CD4-positive, alpha-beta T cell treated with Interleukin-1 beta for 1 hour (primary cell): ENCODE measurements around the gene SERINC1.
A peak's percentile ranks its signal among the peaks of the same experiment; 100 is the strongest.
"Not testable (repeated sequence)": the region's sequence is repeated elsewhere in the genome, so short reads cannot be mapped to it uniquely, and the experiment has no call there.

ENCODE experiments used
- DNase-seq, 2 donors: peaks; one replicate each; pipeline ENCODE4 v3.0.0-alpha.2; 2020 to 2022

SERINC1 gene

DNA sequence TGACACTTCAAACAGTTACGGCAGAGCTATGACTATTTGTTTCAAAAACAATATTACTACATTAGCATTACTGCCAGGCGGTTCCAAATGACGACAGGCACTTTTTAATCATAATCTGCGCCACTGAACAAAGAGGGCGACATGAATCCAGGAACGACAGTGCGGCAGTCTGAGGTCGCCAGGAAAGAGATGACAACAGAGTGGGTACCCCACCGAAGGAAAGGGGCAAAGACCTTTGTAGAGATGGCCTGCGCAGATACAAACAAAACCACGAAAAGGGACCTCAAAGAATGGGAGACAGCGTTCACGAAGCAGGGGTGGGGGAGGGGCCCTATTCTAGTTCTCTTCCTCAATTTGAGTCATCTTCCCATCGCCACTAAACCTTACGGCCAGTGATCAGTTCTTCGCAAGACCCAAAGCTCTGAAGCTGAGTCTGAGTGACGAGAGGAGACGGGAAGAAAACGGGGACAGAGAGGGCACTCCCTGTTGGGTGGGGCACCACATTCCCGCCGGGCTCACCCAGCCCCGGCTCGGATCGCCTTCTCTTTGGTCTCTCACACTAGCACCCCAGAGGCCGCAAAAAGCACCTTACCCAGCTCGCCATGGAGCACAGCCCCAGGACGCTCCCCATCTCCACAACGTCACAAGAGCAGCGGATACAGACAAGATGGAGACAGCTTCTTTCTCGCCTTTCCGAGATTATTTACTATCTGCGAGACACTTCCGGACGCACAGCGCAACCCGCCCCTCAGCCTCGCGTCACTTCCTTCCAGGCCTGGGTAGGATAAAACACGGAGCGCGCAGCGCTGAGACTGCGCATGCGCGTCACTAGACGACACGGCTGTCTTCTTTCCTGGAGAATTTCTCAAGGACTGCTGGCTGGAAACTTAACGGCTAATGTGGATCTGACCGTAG, at the start of gene SERINC1:
Gene SERINC1, minus strand, starts transcription at position 701 of the 915 bp plus-strand sequence. Its CDS starts 70 bp downstream, at position 631.
- peak; percentile 93 to 94 for DNase-seq

DNA sequence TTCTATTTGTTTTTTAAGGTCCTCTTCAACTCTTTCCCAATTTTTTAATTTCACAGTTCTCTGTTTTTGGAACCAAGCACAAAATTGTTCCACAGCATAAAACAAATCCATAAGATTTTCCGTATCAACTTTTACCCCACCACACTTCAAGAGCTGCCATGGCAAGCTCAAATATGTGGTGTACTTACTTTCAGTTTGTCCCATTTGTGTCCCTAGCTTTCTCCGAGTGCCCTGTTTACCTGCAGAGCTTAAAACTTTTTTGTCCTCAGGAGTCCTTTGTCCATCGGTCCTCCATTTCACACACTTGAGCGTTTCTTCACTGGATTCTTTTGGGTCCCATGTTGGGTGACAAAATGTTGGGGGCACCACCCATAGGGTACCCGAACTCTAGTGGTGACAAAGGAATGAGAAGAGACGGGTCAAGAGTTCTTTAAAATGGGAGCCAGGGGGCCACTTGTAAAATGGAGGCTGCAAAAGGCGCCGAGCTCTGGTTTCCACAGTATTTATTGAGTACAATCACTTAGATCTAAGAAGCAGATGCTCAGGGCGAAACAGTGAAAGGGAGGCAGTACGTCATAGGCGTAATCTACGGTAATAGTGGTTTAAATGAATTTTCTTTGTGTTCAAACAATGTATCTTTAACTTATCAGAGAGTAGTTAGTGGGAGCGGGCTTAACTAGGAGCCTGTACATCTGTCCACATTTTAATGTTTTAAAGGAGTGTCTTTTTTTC, 39.8 kb upstream of the SERINC1 start:
- DNase-seq: no peak

DNA sequence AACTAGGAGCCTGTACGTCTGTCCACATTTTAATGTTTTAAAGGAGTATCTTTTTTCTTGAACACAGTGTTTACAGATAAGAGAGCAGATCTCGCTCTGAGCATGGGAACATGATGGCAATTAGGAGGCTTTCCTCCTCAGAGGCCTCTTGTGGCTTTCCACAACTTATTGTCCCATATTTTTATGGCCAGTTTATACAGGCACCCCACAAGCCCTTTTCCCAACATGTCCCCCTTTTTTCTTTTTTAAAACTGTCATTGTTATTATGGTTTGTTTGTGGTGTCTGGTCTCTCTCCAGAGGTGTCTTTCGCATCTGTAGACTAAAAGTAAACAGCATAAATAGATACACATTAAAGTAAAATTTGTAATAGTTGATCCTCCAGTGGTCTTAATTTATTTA, 33.6 kb upstream of the SERINC1 start:
- DNase-seq: not testable (repeated sequence)

DNA sequence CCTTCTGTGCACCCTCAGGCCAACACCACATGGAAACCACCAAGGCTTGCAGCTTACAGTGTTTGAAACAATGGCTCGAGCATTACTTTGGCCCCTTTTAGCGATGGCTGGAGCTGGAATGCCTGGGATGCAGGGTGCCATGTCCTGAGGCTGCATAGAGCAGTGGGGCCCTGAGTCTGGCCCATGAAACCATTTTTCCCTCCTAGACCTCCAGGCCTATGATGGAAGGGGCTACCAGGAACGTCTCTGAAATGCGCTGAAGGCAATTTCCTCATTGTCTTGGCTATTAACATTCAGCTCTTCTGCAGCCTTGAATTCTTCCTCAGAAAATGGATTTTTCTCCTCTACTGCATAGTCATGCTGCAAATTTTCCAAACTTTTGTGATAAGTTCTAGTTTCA, 29.9 kb upstream of the SERINC1 start:
- DNase-seq: no peak

DNA sequence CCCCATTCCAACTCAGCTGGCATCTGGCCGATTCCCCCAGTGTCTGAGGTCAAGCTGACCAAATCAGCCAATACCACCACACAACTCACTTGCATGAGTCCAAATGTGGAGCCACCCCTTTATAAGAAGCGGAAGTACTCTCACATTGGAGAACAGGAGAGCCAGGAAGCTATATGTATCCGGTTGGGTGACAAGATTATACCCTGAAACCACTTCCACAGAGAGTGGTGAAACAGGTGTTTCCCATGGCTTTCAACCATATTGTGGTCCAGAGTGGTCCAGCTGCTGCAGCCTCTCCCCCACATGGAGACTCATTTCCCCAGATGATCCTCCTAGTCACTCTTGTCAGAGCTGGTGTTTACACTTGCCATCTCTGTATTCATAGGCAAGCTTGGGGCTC, 24.0 kb upstream of the SERINC1 start:
- no peak for DNase-seq

DNA sequence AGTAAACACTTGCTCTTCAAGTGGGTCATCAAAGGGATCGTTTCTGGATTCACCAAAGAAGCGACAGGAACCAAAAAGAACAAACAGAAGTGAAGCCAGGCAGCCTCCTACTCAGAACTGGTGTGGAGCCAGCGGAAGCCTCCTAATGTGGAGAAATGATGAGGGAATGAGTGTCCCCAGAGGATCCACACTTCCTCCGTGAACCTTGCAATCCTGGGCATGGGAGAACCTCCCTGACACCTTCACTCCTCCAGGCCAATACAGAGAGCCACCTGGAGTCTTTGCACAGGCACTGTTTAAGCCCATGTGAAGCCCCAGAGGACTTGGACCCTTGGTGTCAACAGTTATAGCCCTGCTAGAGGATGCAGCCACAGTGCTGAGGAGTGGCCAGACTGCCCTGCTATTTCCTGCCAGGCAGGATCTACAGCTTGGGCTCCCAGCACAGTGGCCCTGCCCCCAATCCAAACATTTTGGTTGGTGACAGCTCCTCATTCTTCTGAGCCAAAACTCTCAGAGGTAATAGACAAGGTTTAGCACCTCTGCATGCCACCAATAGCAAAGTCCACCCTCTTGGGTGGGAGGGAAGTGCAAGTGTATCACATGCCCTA, 23.2 kb upstream of the SERINC1 start:
- no peak for DNase-seq

DNA sequence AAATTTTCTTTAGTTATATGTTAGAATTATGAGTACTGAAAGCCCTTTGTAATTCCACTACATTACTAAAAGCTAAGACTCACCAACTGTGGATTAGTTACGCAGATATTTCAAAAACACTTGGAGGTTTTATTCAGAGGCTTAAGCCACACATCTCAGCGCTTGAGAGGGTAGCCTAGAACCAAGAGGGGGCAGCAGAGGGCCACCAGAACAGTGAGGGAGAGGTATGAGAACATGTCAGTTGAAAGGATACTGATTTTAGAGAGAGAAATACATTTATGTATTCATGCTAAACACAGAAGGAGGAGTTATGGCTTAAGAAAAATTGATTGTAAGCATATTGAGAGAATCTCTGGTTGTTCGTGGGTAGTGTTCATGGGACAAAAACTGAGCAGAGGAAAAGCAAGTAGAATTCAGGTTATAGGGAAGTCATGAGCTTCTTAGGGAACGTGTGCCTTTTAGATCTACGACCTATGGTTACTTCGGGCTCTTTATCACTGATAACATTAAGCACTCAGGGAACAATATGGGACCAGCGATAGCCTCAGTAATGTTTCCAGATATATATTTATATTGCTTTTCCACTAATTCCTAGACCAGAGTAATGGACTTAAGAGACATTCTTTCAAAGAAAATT, 20.4 kb upstream of the SERINC1 start:
- peak; percentile 65 to 69 for DNase-seq

DNA sequence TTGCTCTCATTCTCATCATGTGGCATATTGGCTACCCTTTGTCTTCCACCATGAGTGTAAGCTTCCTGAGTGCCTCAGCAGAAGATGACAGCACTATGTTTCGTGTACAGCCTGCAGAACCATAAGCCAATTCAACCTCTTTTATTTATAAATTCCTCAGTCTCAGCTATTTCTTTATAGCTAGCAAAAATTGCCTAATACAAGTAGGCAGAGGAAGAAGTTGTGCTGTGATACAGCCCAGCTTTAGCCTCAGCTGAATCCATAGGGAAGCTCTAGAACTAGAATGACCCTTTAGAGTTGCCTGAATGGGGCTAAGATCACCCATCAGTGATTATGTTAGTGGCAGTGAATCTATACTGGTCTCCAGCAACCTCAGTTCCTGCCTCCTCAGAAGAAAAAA, 19.0 kb upstream of the SERINC1 start:
- DNase-seq: no peak

DNA sequence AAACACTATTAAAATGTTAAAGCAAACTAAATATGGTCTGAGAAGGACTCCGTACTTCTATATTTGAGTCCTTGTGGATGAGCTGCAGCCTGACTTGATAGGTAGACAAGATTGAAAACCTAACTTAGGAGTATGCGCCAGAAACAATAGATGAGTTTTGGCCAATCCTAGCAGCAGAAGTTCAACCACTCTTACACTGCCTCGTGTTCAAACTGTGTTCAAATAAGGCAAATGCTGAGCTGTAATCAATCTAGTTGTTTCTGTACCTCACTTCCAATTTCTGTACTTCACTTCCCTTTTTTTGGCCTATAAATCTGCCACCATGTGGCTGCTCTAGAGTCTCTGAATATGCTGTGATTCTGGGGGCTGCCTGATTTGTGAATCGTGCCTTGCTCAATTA, 13.2 kb upstream of the SERINC1 start:
- DNase-seq: no peak

DNA sequence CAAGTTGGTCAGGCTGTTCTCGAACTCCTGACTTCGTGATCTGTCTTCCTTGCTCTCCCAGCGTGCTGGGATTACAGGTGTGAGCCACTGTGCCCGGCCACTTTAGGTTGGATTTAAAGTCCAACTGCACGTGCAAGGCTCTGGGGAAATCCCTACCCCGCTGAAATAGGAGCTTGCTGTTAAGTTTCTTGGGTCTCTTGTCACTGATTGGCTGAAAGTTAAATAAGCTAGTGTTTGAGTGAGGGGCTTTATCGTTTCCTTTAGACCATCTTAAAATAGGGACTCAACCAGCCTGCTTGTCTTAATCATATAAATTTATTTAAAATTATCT, 11.1 kb upstream of the SERINC1 start:
- no peak for DNase-seq

DNA sequence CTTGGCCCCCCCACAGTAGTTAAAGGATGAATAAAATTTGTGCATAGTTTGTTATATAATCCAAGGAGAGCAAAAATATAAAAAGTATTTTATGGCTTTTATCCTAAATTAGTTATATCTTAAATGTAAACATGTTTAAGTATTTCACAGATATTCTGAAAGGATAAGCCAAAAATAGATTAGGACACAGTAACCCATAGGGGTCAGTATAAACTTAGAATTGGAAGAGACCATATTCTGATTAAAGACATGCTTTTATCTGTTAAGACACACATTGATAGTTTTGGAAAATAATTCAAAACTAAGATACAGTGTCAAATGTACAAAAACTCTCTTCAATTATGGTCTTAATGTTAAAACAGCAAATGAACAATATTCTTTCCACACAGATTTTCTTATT, 4.5 kb upstream of the SERINC1 start:
- peak in 1 of 2 donors; percentile 42 for DNase-seq

DNA sequence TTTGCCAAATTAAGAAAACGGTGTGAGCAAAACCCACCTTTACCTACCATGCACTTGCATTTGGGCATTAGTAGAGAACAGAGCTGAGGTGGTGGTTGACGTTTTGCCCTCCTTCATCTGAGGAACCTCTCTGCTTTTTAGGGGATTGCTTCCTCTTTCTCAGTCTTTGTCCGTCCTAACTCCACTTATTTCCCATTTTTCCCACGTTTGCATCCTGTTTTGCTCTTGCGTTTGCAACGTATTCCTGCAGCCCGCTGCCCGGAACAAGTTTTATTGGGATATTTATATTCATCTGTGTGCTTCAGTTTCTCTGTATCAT, 374 bp upstream of the SERINC1 start:
- DNase-seq: no peak

DNA sequence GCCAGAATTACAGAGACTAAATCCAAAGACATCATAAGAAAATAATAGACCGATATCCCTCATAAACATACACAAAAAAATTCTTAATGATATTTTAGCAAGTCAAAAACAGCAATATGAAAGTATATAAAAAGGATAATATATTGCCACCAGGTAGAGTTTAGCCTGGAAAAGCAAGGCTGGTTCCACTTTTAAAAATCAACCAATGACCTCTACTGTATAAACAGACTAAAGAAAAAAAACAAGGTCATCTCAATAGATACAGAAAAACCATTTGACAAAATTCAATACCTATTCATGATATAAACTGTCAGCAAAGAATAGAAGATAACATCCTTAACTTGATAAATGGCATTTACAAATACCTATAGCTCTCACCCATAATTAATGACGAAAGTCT, 9.7 kb downstream of the SERINC1 start:
- no peak for DNase-seq

DNA sequence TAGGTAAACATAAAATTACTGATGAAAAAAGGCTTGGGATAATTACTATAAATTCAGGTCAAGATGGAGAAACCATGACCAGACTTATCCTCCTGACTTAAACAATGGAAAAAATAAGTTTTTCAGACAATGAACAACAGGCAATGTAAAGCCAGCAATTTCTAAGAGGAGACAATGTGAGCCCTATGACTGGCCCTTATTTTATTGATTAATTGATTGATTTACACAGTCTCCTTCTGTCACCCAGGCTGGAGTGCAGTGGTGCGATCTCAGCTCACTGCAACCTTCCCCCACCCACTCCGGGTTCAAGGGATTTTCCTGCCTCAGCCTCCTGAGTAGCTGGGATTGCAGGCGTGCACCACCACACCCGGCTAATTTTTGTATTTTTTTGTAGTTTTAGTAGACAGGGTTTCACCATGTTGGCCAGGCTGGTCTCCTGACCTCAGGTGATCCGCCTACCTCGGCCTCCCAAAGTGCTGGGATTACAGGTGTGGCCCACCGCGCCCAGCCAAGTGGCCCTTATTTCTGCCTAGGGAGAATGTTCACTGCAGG, 11.7 kb downstream of the SERINC1 start:
- not testable (repeated sequence) for DNase-seq

DNA sequence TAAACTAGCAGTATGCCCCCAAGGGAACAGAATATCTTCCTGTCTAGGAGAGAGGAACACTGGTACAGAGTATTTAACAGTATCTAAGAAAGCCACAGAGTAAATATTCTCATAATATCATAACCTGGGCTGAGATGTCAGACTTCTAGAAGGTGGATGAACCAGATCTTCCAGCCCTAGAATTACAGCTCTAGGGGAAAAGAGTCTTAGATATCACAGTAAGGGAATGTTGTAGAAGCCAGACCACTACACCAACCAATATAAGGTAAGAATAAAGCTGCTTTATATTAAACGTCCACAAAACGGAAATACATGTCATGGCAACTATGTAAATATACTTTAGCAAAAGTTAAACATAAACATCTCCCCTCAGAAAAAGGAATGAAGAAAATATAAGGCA, 12.4 kb downstream of the SERINC1 start:
- DNase-seq: no peak

DNA sequence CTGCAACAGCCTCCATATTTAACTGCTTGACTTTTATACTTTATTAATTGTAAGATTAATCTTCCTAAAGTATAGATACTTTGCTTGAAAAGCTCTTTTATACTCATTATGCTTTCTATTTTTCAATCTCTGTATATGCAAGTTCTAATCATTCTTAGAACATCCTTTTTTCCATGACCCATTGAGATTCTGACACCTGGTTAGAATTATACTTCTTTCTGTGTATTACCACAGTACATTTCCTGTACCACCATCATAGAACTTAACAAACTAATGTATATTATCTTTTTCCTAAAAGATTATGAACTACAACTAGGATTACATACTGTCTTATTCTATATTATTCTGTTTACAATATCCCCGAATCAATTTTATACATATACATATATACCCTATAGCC, 13.5 kb downstream of the SERINC1 start:
- DNase-seq: no peak

DNA sequence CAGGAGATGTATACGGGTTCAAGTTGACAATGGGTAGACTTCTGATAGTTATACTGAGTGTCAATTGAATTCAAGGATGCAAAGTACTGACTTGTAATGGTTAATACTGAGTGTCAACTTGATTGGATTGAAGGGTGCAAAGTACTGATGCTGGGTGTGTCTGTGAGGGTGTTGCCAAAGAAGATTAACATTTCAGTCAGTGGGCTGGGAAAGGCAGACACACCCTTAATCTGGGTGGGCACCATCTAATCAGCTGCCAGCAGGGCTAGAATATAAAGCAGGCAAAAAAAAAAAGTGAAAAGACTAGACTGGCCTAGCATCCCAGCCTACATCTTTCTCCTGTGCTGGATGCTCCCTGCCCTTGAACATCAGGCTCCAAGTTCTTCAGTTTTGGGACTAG, 16.5 kb downstream of the SERINC1 start:
- DNase-seq: not testable (repeated sequence)

DNA sequence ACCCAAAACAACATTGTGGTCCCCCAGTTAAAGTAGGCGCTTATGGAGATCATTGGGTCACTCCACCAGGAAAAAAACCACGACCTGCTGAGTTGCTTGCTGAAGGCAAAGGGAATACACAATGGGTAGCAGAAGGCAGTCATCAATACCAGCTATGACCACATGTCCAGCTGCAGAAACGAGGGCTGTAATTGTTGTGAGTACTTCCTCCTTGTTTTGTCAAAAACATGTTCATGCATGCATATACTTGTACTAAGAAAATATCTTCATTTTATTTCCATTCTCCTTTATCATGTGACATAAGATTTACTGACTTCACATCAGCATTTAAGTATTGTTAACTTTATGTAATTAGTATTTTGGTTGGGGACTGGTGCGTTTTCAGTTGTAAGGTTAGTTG, 16.9 kb downstream of the SERINC1 start:
- DNase-seq: no peak

DNA sequence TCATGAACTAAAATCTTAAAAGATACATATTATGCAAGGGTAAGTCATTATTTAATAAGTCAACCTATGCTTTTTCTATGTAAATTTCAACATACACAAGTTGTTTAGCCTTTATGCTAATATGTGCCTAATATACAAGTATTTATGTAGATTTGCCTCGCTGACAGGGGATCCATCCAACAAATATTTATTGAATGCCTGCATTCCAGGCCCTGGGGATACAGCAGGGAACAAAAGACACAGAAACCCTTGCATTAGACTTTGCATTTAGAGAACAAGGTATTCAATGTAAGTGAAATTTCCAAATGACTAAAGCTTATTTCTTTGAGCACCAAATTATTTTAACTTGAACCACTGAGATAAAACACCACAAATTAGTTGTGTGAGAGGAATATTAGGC, 19.1 kb downstream of the SERINC1 start:
- DNase-seq: no peak

DNA sequence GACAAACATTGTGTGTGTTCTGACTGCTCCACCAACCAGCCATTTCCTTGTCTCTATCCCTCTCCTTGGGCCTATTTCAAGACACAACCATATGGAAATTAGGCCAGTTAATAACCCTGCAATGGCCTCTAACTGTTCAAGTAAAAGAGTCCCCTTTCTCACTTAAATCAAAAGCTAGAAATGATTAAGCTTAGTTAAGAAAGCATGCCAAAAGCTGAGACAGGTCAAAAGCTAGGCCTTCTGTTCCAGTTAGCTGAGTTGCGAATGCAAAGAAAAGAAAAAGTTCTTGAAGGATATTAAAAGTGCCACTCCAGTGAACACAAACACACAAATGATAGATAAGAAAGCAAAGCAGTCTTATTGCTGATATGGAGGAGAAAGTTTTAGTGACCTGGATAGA, 22.5 kb downstream of the SERINC1 start:
- no peak for DNase-seq

DNA sequence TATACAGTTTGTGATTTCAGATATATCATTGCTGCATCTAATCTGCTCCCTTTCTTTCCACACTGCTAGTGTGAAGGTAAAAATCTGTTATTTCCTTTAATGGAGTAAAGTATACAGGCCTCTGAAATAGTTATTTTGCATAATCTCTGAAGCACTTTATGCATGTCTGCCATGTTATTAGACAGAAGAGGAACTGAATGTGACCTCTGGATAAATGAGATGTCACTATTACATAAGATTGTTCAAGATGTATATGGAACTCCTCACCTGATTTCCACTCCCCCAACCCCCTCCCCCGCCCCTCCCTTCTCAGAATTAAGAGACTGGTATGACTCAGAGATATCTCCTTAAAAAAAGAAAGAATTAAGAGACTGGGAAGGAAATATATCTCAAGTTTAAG, 26.3 kb downstream of the SERINC1 start:
- no peak for DNase-seq

DNA sequence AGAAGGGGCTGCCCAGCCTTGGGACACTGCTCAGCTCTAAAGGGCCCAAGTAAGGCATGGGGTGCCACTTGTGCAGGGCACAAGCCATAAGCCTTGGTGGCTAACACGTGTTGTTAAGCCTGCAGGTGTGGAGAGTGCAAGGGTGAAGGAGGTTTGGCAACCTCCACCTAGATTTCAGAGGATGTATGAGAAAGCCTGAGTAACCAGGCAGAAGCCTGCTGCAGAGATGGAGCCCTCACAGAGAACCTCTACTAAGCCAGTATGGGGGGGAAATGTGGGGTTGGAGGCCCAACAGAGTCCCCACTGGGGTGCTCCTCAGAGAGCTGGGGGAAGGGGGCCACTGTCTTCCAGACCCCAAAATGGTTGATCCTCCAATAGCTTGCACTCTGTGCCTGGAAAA, 32.6 kb downstream of the SERINC1 start:
- no peak for DNase-seq

DNA sequence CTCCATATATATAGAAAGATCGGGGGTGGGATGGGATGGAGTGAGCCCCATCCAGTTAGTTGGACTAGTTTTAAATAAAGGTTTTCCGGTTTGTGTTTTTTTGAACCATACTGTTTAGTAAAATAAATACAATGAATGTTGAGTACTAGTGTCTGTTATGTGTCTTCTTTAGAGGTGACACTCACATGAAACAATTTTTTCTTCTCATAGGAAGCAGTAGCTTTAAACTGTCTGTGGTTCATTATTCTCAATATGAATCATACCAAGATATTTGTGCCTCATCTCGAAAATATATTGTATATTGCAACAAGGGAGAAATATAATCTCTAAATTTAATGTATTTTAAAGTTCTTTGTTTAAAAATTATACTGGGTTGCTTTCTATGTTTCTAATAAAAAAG, 38.8 kb downstream of the SERINC1 start:
- DNase-seq: no peak
